ENCODE measurements around the gene CPLX1. TPM values are rescaled to one million over a fixed set of nuclear protein-coding genes. Genes with fewer than 3 reads are reported as not detected.
"Not testable (repeated sequence)": the region's sequence is repeated elsewhere in the genome, so short reads cannot be mapped to it uniquely, and the experiment has no call there.

The CPLX1 gene
- total RNA-seq, 1 donor from 2014 or later: 1.1 TPM

- TF ChIP-seq CTCF (IDR thresholded peaks at IDR 0.05): no peak
- intact Hi-C loops (cut with DNase I): no loop called here
- Histone ChIP-seq H3K27ac (no peak overlapping the region), H3K4me1 (peaks cover 0 to 10% of the 10 kb centered on the region in 2 donors), H3K4me3 (no peak overlapping the region), H3K9me3 (peaks cover 23 to 70% of the 10 kb centered on the region in 2 donors), H3K36me3 (peaks cover 69 to 80% of the 10 kb centered on the region in 2 donors), H3K27me3 (no peaks in the 10 kb centered on the region)
- DNase-seq (ENCODE audit: low spot score in 2 of 2): no peak
These were observed 49.0 kb downstream of the CPLX1 start for GRCh38 chr4:776743-777441.

GRCh38 chr4:775485-775884 lies 50.4 kb downstream of the CPLX1 start:
- H3K4me1 ChIP-seq; H3K4me3 ChIP-seq; H3K27me3 ChIP-seq; intact Hi-C loops (cut with DNase I); DNase-seq (ENCODE audit: low spot score in 2 of 2); H3K27ac ChIP-seq: not testable (repeated sequence)
- Histone ChIP-seq H3K9me3 (peaks cover 27 to 84% of the 10 kb centered on the region in 2 donors), H3K36me3 (peaks cover 72 to 93% of the 10 kb centered on the region in 2 donors)

GRCh38 chr4:774419-775092 lies 51.4 kb downstream of the CPLX1 start:
- DNase-seq (ENCODE audit: low spot score in 2 of 2): not testable (repeated sequence)
- peaks cover 72 to 93% of the 10 kb centered on the region in 2 donors for H3K36me3 ChIP-seq

GRCh38 chr4:773214-773613 lies 52.7 kb downstream of the CPLX1 start:
- Histone ChIP-seq H3K4me1 (no peaks in the 10 kb centered on the region), H3K36me3 (peaks cover 67 to 93% of the 10 kb centered on the region in 2 donors), H3K27ac (no peak overlapping the region), H3K9me3 (peaks cover 40 to 91% of the 10 kb centered on the region in 2 donors), H3K4me3 (no peak overlapping the region), H3K27me3 (no peaks in the 10 kb centered on the region)
- TF ChIP-seq CTCF (IDR thresholded peaks at IDR 0.05): no peak
- intact Hi-C loops (cut with DNase I): no loop called here
- no peak for DNase-seq (ENCODE audit: low spot score in 2 of 2)

More at GRCh38 chr4:774419-775092, 51.4 kb downstream of the CPLX1 start:
- H3K4me3 ChIP-seq; H3K27ac ChIP-seq; intact Hi-C loops (cut with DNase I); H3K27me3 ChIP-seq; H3K4me1 ChIP-seq: not testable (repeated sequence)
- peaks cover 32 to 88% of the 10 kb centered on the region in 2 donors for H3K9me3 ChIP-seq

- H3K27ac ChIP-seq: no peak overlapping the region
- H3K27me3 ChIP-seq: no peaks in the 10 kb centered on the region
- no peaks in the 10 kb centered on the region for H3K4me1 ChIP-seq
- peaks cover 70 to 93% of the 10 kb centered on the region in 2 donors for H3K36me3 ChIP-seq
- no peak for DNase-seq (ENCODE audit: low spot score in 2 of 2)
- H3K4me3 ChIP-seq: no peak overlapping the region
- no peak for TF ChIP-seq CTCF (IDR thresholded peaks at IDR 0.05)
- H3K9me3 ChIP-seq: peaks cover 44 to 93% of the 10 kb centered on the region in 2 donors
- intact Hi-C loops (cut with DNase I): no loop called here
These were observed 53.2 kb downstream of the CPLX1 start for GRCh38 chr4:772776-773175.

- no peaks in the 10 kb centered on the region for H3K4me1 ChIP-seq
These were observed 53.8 kb downstream of the CPLX1 start for GRCh38 chr4:772118-772517.

More at GRCh38 chr4:772118-772517, 53.8 kb downstream of the CPLX1 start:
- H3K27ac ChIP-seq: no peak overlapping the region
- peaks cover 47 to 98% of the 10 kb centered on the region in 2 donors for H3K9me3 ChIP-seq
- H3K4me3 ChIP-seq: no peak overlapping the region
- no peak for TF ChIP-seq CTCF (IDR thresholded peaks at IDR 0.05)
- no peaks in the 10 kb centered on the region for H3K27me3 ChIP-seq
- no peak for DNase-seq (ENCODE audit: low spot score in 2 of 2)
- peaks cover 73 to 95% of the 10 kb centered on the region in 2 donors for H3K36me3 ChIP-seq
- intact Hi-C loops (cut with DNase I): no loop called here
